C4-2B (cell line): ENCODE results near the gene FBXO17.

Experiments used
- H3K27ac ChIP-seq: fragments of 450-650 bp; 2 replicates; pipeline ENCODE4 v1.5.1; 2017
- CTCF ChIP-seq: fragments of 450-650 bp; conservative IDR thresholded peaks from 2 replicates; pipeline ENCODE4 v1.5.1; 2017; ENCODE audit warnings: mild to moderate bottlenecking
- ZFX ChIP-seq: fragments of 450-650 bp; IDR thresholded peaks from 2 replicates; pipeline ENCODE4 v1.6.1; 2017

FBXO17 gene

GRCh38 chr19:38975214-38975860, at the start of gene FBXO17:
TSS of gene FBXO17 (minus strand) at chr19:38975742. CDS start at chr19:38950319, 25,423 bp downstream.
- TF ChIP-seq ZFX (no peak), CTCF (no peak)
- H3K27ac ChIP-seq = no peak within 1 kb of the TSS

- TF ChIP-seq ZFX (no peak), CTCF (no peak)
- no peak overlapping the region for H3K27ac ChIP-seq
Observed at GRCh38 chr19:39024875-39025641, 49.5 kb upstream of the FBXO17 start.

GRCh38 chr19:39021063-39021462, 45.5 kb upstream of the FBXO17 start:
- TF ChIP-seq ZFX (no peak), CTCF (no peak)
- no peak overlapping the region for H3K27ac ChIP-seq

GRCh38 chr19:39017646-39018045, 42.1 kb upstream of the FBXO17 start:
- TF ChIP-seq ZFX (no peak), CTCF (no peak)

GRCh38 chr19:39017026-39017425, 41.5 kb upstream of the FBXO17 start:
- TF ChIP-seq ZFX (no peak), CTCF (no peak)
- no peak overlapping the region for H3K27ac ChIP-seq

More at GRCh38 chr19:39017646-39018045, 42.1 kb upstream of the FBXO17 start:
- H3K27ac ChIP-seq = no peak overlapping the region

- TF ChIP-seq CTCF (no peak), ZFX (no peak)
- H3K27ac ChIP-seq = no peak overlapping the region
Observed at GRCh38 chr19:39014037-39014436, 38.5 kb upstream of the FBXO17 start.

- TF ChIP-seq CTCF (no peak), ZFX (no peak)
- no peak overlapping the region for H3K27ac ChIP-seq
Observed at GRCh38 chr19:39009001-39009400, 33.5 kb upstream of the FBXO17 start.
